GM18867 (cell line): ENCODE measurements around the gene EI24.

ENCODE experiments used
- ATAC-seq: cut with Tn5 transposase; IDR thresholded peaks from one replicate; pipeline ENCODE4 v1.9.1; 2021; ENCODE audit warnings: mild to moderate bottlenecking, moderate library complexity; ENCODE audit not compliant: unreplicated experiment

The EI24 gene

GRCh38 chr11:125626288-125626950, 57.1 kb downstream of the EI24 start:
- peak; percentile 42 for ATAC-seq

- no peak for ATAC-seq
Measured at GRCh38 chr11:125627236-125627910, 58.1 kb downstream of the EI24 start.
